ENCODE results near the gene POU4F1. TPM values are rescaled to one million over a fixed set of nuclear protein-coding genes. Genes with fewer than 3 reads are reported as not detected.

Gene POU4F1
- total RNA-seq, 1 donor from 2014 or later = 0.38 TPM

DNA sequence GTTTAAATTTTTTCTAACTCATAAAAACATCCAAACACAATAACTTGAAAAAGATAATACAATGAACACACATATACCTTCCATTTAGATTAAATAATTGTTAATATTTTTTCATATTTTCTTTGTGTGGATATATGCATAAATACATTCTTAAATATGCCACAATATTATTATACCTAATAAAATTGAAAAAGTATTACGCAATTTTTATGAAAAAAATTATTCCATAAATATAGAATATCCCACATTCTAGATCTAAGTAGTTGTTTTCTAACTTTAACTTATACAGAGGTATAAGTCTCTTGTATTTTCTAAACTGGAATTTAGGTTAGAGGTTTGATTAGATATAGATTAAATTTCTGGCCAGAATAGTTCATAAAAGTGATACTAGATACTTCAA is 34.3 kb downstream of the POU4F1 start:
- no peak overlapping the region for H3K4me3 Mint-ChIP-seq (ENCODE audit: low read depth)
- no peaks in the 10 kb centered on the region for H3K9me3 Mint-ChIP-seq (ENCODE audit: low read depth)
- H3K36me3 Mint-ChIP-seq (ENCODE audit: insufficient read depth) = no peaks in the 10 kb centered on the region
- peaks cover 2% of the 10 kb centered on the region for H3K4me1 Mint-ChIP-seq (ENCODE audit: low read depth)
- no peaks in the 10 kb centered on the region for H3K27me3 Mint-ChIP-seq
- no peak overlapping the region for H3K27ac Mint-ChIP-seq
- TF ChIP-seq, protein P1, sequence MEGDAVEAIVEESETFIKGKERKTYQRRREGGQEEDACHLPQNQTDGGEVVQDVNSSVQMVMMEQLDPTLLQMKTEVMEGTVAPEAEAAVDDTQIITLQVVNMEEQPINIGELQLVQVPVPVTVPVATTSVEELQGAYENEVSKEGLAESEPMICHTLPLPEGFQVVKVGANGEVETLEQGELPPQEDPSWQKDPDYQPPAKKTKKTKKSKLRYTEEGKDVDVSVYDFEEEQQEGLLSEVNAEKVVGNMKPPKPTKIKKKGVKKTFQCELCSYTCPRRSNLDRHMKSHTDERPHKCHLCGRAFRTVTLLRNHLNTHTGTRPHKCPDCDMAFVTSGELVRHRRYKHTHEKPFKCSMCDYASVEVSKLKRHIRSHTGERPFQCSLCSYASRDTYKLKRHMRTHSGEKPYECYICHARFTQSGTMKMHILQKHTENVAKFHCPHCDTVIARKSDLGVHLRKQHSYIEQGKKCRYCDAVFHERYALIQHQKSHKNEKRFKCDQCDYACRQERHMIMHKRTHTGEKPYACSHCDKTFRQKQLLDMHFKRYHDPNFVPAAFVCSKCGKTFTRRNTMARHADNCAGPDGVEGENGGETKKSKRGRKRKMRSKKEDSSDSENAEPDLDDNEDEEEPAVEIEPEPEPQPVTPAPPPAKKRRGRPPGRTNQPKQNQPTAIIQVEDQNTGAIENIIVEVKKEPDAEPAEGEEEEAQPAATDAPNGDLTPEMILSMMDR (IDR thresholded peaks at IDR 0.05; ENCODE audit: unreplicated experiment) = no peak
- no peak for DNase-seq (ENCODE audit: low spot score, unreplicated experiment)

GRCh38 chr13:78566631-78567030 is 36.7 kb downstream of the POU4F1 start:
- Mint-ChIP-seq H3K27ac (no peak overlapping the region), H3K27me3 (peaks cover 9% of the 10 kb centered on the region)

GRCh38 chr13:78562237-78562889 is 41.0 kb downstream of the POU4F1 start:
- DNase-seq (ENCODE audit: low spot score, unreplicated experiment) = no peak
- Mint-ChIP-seq H3K4me1 (ENCODE audit: low read depth) (no peaks in the 10 kb centered on the region), H3K27me3 (peaks cover 16% of the 10 kb centered on the region), H3K27ac (no peak overlapping the region), H3K9me3 (ENCODE audit: low read depth) (no peaks in the 10 kb centered on the region), H3K4me3 (ENCODE audit: low read depth) (no peak overlapping the region), H3K36me3 (ENCODE audit: insufficient read depth) (no peaks in the 10 kb centered on the region)
- TF ChIP-seq, protein P1 (IDR thresholded peaks at IDR 0.05; ENCODE audit: unreplicated experiment) = no peak

More at GRCh38 chr13:78566631-78567030, 36.7 kb downstream of the POU4F1 start:
- no peaks in the 10 kb centered on the region for H3K36me3 Mint-ChIP-seq (ENCODE audit: insufficient read depth)
- no peak for DNase-seq (ENCODE audit: low spot score, unreplicated experiment)
- H3K9me3 Mint-ChIP-seq (ENCODE audit: low read depth) = no peaks in the 10 kb centered on the region
- H3K4me3 Mint-ChIP-seq (ENCODE audit: low read depth) = no peak overlapping the region
- TF ChIP-seq, protein P1 (IDR thresholded peaks at IDR 0.05; ENCODE audit: unreplicated experiment) = no peak
- no peaks in the 10 kb centered on the region for H3K4me1 Mint-ChIP-seq (ENCODE audit: low read depth)

Other genes with a start within 250 kb of the POU4F1 start
- 22.3 TPM in 2 replicates for gene OBI1, start 55.6 kb upstream of the POU4F1 start, total RNA-seq